NCI-H146 (cell line): ENCODE data around the gene GZMM.
A peak's percentile ranks its signal among the peaks of the same experiment; 100 is the strongest.
"Not testable (repeated sequence)": the region's sequence is repeated elsewhere in the genome, so short reads cannot be mapped to it uniquely, and the experiment has no call there.

Source experiments
- DNase-seq: peaks from one replicate; lab custom pipeline; 2025; lab: John Stamatoyannopoulos, UW

The GZMM gene

DNA sequence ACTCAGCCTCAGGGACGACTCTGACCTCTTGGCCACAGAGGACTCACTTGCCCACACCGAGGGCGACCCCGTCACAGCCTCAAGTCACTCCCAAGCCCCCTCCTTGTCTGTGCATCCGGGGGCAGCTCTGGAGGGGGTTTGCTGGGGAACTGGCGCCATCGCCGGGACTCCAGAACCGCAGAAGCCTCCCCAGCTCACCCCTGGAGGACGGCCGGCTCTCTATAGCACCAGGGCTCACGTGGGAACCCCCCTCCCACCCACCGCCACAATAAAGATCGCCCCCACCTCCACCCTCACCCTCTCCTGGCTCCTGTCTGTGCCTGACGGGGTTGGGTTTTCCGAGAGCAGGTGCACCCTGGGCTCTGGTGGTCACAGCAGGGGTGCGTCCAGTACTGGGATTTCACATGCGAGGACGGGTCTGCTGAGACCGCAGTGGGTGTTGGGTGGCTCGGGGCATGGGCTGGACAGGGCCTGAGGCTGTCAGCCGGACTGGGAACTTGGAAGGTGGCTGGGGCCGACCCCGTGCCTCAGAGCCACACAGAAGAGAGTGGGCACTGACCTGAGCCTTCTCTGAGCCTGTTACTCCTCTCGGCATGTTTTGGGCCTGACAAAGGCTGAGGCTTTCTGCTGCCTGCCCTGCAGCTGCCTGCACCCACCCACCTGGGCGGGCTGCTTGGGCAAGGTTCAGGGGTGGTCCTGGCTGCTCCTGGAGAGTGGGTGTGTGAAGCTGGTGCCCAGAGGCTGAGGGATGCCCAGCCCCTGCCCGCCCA lies 39.5 kb downstream of the GZMM start:
- DNase-seq = no peak

DNA sequence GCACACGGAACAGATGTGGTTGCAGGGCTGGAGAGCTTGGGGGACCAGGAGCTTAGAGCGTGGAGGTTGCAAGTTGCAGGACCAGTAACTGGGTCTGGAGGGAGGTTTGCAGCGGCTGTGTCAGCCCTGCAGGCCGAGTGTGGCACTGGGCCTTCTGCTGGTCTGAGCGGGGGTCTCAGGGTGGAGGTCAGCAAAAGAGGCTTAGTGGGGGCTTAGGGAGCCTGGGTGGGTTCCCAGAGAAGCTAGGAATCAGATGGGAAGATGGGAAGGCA lies 40.1 kb downstream of the GZMM start:
- DNase-seq = no peak

DNA sequence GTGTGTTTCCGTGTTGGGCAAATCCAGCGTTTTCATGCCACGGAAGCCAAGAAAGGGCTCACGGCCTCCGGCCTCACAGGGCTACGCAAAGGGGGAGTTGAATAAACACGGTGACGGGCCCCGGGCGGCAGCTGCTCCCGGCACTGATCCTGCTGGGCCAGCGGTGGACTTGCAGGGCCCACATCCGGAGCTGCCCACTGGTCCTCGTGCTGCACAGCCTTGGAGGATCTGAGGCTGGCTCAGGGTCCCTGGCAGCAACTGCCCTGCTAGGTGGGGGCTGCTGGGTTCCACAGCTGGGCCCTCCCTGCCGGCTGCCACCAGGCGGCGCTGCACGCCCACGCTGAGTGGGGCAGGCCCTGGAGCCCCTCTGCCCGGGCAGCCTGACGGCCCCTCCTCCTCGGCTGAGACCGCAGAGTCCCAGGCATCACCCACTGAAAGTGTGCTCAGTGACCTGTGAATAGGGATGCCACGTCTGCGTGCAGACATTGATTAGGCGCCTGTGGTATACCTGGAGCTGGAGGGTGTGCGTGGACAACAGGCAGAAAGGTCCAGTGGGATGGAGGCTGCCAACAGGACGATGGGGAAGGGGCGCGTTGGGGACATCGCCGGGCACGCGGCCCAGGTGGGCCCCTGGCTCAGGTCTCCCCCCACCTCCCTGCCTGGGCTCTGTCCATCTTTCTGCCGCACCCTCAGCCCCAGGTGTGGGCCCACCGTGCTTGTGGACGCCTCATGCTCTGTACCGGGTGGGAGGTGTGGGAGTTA lies 40.6 kb downstream of the GZMM start:
- DNase-seq = no peak

DNA sequence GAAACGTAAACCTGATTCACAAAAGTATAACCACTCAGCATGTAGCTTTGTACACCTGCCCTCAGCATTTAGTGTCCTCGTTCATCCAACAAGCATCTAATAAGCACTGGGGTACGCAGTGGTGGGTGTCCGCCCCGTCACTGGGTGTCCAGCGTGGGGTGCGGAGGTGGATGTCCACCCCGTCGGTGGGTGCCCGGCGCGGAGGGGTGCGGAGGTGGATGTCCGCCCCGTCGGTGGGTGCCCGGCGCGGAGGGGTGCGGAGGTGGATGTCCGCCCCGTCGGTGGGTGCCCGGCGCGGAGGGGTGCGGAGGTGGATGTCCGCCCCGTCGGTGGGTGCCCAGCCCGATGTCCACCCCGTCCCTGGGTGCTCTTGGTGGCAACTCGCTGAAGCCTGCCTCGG lies 41.3 kb downstream of the GZMM start:
- DNase-seq = not testable (repeated sequence)

GRCh38 chr19:585551-586110 lies 41.8 kb downstream of the GZMM start:
- no peak for DNase-seq

DNA sequence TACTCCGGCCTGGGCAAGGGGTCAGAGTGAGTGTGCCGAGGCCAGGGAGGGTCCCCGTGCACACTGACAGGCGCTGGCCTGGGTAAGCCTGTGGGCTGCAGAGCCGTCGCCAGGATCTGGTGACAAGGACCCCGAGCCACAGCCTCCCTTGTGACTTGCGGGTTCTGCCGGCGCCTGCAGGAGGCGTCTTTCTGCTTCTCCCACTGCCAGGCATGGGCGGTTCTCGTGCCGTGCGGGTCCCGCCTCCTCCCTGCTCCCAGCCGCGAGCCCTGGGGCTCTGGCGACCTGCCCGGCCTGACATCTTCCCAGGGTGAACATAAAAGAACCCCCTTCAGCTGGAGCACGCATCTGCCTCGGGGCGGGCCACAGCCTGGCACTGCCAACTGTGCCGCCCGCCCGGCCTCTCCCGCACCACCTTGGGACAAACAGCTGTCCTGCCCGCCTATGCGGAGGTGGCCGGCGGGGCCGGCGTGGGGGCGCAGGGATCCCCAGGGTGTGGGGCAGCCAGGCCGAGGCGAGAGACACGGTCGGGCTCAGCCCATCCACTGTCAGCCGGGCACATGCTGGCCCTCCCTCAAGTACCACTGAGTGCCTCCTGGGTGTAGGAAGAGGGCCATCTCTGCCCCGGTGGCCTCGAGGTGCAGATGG lies 44.4 kb downstream of the GZMM start:
- peak; percentile 82 for DNase-seq

- DNase-seq = peak; percentile 77
Observed at GRCh38 chr19:588741-589692, 45.2 kb downstream of the GZMM start.

GRCh38 chr19:589693-590395 lies 46.0 kb downstream of the GZMM start, which contains the start of gene HCN2:
Gene HCN2 (plus strand): TSS chr19:589881. CDS start chr19:589946, 65 bp downstream.
- DNase-seq = no peak

DNA sequence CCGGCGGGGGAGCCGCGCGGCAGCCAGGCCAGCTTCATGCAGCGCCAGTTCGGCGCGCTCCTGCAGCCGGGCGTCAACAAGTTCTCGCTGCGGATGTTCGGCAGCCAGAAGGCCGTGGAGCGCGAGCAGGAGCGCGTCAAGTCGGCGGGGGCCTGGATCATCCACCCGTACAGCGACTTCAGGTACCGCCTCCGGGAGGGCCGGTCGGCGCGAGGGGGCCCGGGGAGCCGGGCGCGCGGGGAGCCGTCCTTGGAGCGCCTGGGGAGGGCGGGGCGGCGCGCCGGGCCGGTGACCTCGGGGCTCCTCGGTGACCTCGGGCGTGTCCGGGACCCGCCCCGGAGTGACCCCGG lies 46.5 kb downstream of the GZMM start:
- peak; percentile 32 for DNase-seq

DNA sequence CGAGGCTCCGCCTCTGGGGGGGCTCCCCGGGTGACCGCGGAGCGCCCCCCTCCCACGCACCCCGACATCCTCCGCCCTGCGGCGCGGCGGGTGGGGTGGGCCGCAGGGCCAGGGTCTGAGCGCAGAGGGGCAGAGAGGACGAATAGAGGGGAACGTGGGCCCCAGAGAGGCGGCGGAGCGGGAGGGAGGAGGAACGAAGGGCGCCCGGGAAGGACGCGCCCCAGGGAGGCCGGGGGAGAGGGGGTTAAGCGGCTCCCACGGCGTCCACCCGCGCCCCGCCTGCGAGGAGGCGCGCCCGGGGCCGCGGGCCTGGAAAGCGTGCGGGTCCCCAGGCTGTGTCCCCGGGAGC lies 46.9 kb downstream of the GZMM start:
- no peak for DNase-seq

GRCh38 chr19:591099-591958 lies 47.5 kb downstream of the GZMM start:
- no peak for DNase-seq

DNA sequence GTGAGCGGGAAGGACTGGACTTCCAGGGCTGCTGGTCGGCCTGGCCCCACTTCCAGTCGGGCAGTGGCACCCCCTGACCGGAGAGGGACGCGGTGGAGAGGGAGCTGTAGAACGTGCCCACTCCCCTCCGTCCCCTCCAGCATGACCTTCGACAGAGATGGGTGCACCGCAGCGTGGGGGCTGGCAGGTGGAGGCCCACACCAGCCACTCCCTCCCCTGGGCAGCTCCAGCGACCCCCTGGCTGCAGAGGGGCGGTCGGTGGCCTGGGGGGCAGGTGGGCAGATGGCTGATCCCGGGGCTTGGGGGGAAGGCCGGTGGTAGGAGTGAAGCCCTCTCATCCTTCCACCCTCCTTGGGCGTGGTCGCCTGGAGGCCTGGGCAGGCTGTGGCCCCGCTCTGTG lies 48.2 kb downstream of the GZMM start:
- no peak for DNase-seq

DNA sequence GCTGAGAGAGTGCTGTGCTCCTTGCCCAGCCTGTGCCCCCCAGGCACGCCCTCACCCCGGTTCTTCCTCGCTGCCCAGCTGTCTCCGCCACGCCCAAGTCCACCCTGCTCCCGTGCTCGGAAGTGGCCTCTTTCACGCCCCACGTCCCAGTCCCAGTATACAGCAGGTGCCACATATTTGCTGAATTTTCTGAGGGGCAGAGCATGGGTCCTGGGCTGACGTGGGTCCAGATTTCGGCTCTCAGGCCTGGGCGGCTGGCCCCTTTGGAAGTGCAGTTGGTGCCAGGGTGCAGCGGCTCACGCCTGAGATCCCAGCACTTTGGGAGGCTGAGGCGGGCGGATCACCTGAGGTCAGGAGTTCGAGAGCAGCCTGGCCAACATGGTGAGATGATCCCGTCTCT lies 49.2 kb downstream of the GZMM start:
- DNase-seq = no peak

DNA sequence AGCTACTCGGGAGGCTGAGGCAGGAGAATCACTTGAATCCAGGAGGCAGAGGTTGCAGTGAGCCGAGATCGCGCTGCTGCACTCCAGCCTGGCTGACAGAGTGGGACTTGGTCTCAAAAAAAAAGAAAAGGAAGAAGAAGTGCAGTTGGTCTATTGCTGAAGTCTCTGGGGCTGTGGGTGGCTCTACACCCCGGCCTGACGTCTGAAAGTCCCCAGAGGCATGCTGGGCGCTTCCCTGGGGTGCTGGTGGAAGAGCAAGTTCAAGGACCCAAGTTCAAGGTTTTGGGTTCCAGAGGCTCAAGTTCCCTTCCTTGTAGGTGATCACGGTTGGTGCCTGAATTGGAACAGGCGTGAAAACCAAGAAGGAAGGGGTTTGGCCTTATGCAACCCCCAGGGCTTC lies 49.7 kb downstream of the GZMM start:
- DNase-seq = no peak

DNA sequence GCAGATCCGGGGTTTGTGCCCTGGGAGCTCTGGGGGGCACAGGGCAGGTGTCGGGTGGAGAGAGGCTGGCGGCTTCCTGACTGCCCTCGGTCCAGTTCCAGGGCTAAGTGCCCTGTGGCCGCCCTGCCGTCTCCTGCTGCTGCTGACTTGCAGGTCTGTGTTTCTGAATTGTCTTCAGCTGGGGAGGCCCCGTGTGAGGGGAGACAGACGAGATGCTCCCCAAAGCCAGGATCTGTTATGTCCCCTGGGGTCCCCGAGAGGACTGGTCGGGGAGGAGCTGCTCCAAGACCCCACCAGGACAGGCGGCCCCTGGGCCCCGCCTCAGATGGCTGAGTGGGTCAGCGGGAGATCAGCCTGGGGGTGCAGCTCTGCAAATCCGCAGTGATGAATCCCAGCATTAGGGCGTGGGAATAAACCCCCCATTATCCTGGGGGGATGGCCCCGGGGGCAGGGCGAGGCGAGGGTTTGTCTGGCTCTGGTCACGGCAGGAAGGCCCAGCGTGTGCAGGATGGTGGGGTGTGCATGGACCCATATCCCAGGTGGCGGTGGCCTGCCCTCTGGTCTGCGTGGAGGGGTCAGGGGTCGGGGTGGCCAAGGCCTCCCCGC lies 50.5 kb downstream of the GZMM start:
- no peak for DNase-seq

DNA sequence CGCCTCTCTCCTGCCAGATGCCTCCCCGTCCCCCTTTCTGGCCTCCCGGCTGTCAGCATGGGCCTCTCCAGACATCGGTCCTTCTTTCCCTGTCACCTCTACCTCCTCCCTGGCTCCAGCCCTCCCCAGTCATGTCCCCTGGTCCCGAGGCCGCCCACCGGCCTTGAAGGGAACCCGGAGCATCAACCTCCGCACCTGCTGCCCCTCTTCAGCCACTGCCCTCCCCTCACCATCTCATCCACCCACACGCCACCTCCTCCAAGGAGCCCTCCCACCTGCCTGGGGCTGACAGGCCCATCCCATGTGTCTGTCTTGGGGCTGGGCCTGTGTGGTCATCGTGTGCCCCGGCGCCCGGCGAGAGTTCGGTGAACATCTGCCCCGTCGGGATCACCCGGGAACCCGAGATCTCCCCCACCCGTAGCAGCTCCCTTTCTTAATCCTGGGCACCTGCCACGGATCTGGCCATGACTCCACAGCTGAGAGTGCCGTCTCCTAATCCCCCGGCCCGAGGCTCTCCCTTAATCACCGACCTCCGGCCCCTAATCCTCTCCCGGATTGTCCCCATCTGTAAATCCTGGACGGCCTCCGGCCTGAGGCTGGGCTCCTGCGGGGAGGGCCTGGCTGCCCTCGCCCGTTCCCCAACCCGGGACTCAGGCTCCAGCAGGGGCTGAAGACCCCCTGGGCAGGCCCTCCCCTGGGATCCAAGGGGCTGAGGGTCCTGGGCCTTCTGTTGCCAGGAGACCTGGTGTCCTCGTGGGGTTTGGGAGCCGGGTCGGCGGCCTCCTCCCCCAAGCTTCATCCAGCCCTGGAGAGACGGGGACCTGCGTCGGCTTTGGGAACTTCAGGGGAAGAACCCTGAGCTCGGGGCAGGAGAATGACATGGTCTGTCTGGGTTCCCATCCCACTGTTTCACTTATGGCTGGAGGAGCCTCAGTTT lies 51.7 kb downstream of the GZMM start:
- no peak for DNase-seq

DNA sequence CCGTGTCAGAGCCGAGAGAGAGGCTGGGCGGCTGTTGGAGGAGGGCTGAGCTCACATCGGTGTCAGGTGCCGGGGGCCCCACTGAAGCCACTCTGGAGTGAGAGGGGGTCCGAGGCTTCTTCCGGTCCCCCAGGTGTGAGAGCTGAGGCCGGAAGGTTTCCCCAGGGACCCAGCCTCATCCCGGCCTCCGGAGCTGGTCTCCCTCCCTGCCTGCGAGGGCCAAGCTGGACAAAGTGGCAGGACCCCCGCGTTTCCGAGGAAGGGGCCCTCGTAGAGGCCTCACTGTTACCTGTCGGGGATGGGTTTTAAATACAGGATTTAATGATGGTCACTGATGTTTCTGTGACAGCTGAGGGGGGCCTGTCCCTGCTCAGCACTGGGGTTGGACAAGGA lies 52.4 kb downstream of the GZMM start:
- no peak for DNase-seq

- no peak for DNase-seq
Observed at GRCh38 chr19:597406-598315, 53.8 kb downstream of the GZMM start.
